NB4 (cell line): ENCODE data around the gene FLNB.

Source experiments
- CTCF ChIP-seq: IDR thresholded peaks from one replicate; pipeline ENCODE4 v1.5.1; 2012; ENCODE audit warnings: low read depth, low read length
- MAX ChIP-seq: IDR thresholded peaks from 2 replicates; pipeline ENCODE4 v1.6.1; 2011; ENCODE audit warnings: low read depth, low read length
- POLR2A ChIP-seq: IDR thresholded peaks from 2 replicates; pipeline ENCODE4 v1.6.1; 2011; ENCODE audit warnings: mild to moderate bottlenecking; ENCODE audit not compliant: insufficient read length; ENCODE audit errors: extremely low read depth

GRCh38 chr3:58063022-58063815, 55.0 kb downstream of the FLNB start:
- TF ChIP-seq CTCF (no peak), POLR2A (no peak), MAX (no peak)
